ENCODE data around the gene RGL1. TPM values are rescaled to one million over a fixed set of nuclear protein-coding genes. Genes with fewer than 3 reads are reported as not detected.

RGL1 gene
- total RNA-seq, 1 donor from 2014 or later, result 5.9 TPM

GRCh38 chr1:183970516-183971300, 165.8 kb downstream of the RGL1 start:
- H3K4me3 Mint-ChIP-seq (ENCODE audit: low read depth), result no peak overlapping the region
- no peaks in the 10 kb centered on the region for H3K36me3 Mint-ChIP-seq (ENCODE audit: insufficient read depth)
- H3K4me1 Mint-ChIP-seq (ENCODE audit: low read depth), result no peaks in the 10 kb centered on the region
- TF ChIP-seq CTCF (IDR thresholded peaks at IDR 0.05; ENCODE audit: unreplicated experiment), result no peak
- H3K9me3 Mint-ChIP-seq (ENCODE audit: low read depth), result no peaks in the 10 kb centered on the region
- no peak for DNase-seq (ENCODE audit: low spot score, unreplicated experiment)
- H3K27me3 Mint-ChIP-seq, result peaks cover 3% of the 10 kb centered on the region
- no peak overlapping the region for H3K27ac Mint-ChIP-seq

GRCh38 chr1:183975651-183976050, 170.7 kb downstream of the RGL1 start:
- DNase-seq (ENCODE audit: low spot score, unreplicated experiment), result no peak
- Mint-ChIP-seq H3K27ac (no peak overlapping the region), H3K4me3 (ENCODE audit: low read depth) (no peak overlapping the region), H3K27me3 (peaks cover 3% of the 10 kb centered on the region), H3K9me3 (ENCODE audit: low read depth) (no peaks in the 10 kb centered on the region), H3K36me3 (ENCODE audit: insufficient read depth) (no peaks in the 10 kb centered on the region), H3K4me1 (ENCODE audit: low read depth) (no peaks in the 10 kb centered on the region)
- no peak for TF ChIP-seq CTCF (IDR thresholded peaks at IDR 0.05; ENCODE audit: unreplicated experiment)

GRCh38 chr1:183977717-183978116, 172.8 kb downstream of the RGL1 start:
- no peak for TF ChIP-seq CTCF (IDR thresholded peaks at IDR 0.05; ENCODE audit: unreplicated experiment)
- Mint-ChIP-seq H3K36me3 (ENCODE audit: insufficient read depth) (no peaks in the 10 kb centered on the region), H3K4me1 (ENCODE audit: low read depth) (no peaks in the 10 kb centered on the region), H3K9me3 (ENCODE audit: low read depth) (no peaks in the 10 kb centered on the region), H3K27me3 (no peaks in the 10 kb centered on the region), H3K27ac (no peak overlapping the region), H3K4me3 (ENCODE audit: low read depth) (no peak overlapping the region)
- DNase-seq (ENCODE audit: low spot score, unreplicated experiment), result no peak

Other genes with a start within 250 kb of the RGL1 start
- 0.67 and 1.7 TPM in 2 replicates for gene NCF2, start 214.7 kb upstream of the RGL1 start, total RNA-seq
- gene ARPC5, start 169.3 kb upstream of the RGL1 start, total RNA-seq, result 68.0 and 69.3 TPM in 2 replicates
- not detected in 2 replicates for gene APOBEC4, start 151.8 kb upstream of the RGL1 start, total RNA-seq
- gene COLGALT2, start 232.6 kb downstream of the RGL1 start, total RNA-seq, result 1.6 and 1.7 TPM in 2 replicates
- gene TSEN15, start 246.6 kb downstream of the RGL1 start, total RNA-seq, result 22.4 and 23.7 TPM in 2 replicates